ENCODE measurements around the gene ANLN.
"Not testable (repeated sequence)": the region's sequence is repeated elsewhere in the genome, so short reads cannot be mapped to it uniquely, and the experiment has no call there.

Gene ANLN

GRCh38 chr7:36389371-36390198, at the start of gene ANLN:
ANLN (plus strand) TSS chr7:36389862; CDS start chr7:36390027, 165 bp downstream.
- peak; percentile 98 for DNase-seq (ENCODE audit: low spot score)

GRCh38 chr7:36343548-36343947, 46.1 kb upstream of the ANLN start:
- DNase-seq (ENCODE audit: low spot score) = no peak

- no peak for DNase-seq (ENCODE audit: low spot score)
Observed at GRCh38 chr7:36344622-36345021, 45.0 kb upstream of the ANLN start.

GRCh38 chr7:36346260-36346831, 43.3 kb upstream of the ANLN start:
- DNase-seq (ENCODE audit: low spot score) = no peak

GRCh38 chr7:36348256-36348655, 41.4 kb upstream of the ANLN start:
- no peak for DNase-seq (ENCODE audit: low spot score)

GRCh38 chr7:36348771-36349170, 40.9 kb upstream of the ANLN start:
- DNase-seq (ENCODE audit: low spot score) = no peak

- DNase-seq (ENCODE audit: low spot score) = no peak
Observed at GRCh38 chr7:36349626-36350025, 40.0 kb upstream of the ANLN start.

GRCh38 chr7:36355490-36355889, 34.2 kb upstream of the ANLN start:
- DNase-seq (ENCODE audit: low spot score) = no peak

- DNase-seq (ENCODE audit: low spot score) = no peak
Observed at GRCh38 chr7:36357054-36357453, 32.6 kb upstream of the ANLN start.

GRCh38 chr7:36358589-36358988, 31.1 kb upstream of the ANLN start:
- DNase-seq (ENCODE audit: low spot score) = no peak

GRCh38 chr7:36360244-36360643, 29.4 kb upstream of the ANLN start:
- no peak for DNase-seq (ENCODE audit: low spot score)

- no peak for DNase-seq (ENCODE audit: low spot score)
Observed at GRCh38 chr7:36361227-36361626, 28.4 kb upstream of the ANLN start.

GRCh38 chr7:36363515-36363914, 26.1 kb upstream of the ANLN start:
- no peak for DNase-seq (ENCODE audit: low spot score)

- DNase-seq (ENCODE audit: low spot score) = no peak
Observed at GRCh38 chr7:36366005-36366717, 23.5 kb upstream of the ANLN start.

- DNase-seq (ENCODE audit: low spot score) = peak; percentile 95
Observed at GRCh38 chr7:36366718-36367560, 22.7 kb upstream of the ANLN start.

- DNase-seq (ENCODE audit: low spot score) = no peak
Observed at GRCh38 chr7:36367561-36368077, 22.0 kb upstream of the ANLN start.

- no peak for DNase-seq (ENCODE audit: low spot score)
Observed at GRCh38 chr7:36368496-36368895, 21.2 kb upstream of the ANLN start.

GRCh38 chr7:36369171-36369570, 20.5 kb upstream of the ANLN start:
- no peak for DNase-seq (ENCODE audit: low spot score)

- DNase-seq (ENCODE audit: low spot score) = no peak
Observed at GRCh38 chr7:36370046-36370445, 19.6 kb upstream of the ANLN start.

GRCh38 chr7:36372156-36372555, 17.5 kb upstream of the ANLN start:
- DNase-seq (ENCODE audit: low spot score) = peak; percentile 86

- not testable (repeated sequence) for DNase-seq (ENCODE audit: low spot score)
Observed at GRCh38 chr7:36378555-36378954, 11.1 kb upstream of the ANLN start.

Data from COLO829 (cell line).